HG02852 (cell line): Measurements from ENCODE around the gene ZFR2.
"Not testable (repeated sequence)": the region's sequence is repeated elsewhere in the genome, so short reads cannot be mapped to it uniquely, and the experiment has no call there.

ENCODE experiments used
- ATAC-seq: cut with Tn5 transposase; IDR thresholded peaks from one replicate; pipeline ENCODE4 v1.9.1; 2021; ENCODE audit warnings: mild to moderate bottlenecking, moderate library complexity; ENCODE audit not compliant: unreplicated experiment

Gene ZFR2

DNA sequence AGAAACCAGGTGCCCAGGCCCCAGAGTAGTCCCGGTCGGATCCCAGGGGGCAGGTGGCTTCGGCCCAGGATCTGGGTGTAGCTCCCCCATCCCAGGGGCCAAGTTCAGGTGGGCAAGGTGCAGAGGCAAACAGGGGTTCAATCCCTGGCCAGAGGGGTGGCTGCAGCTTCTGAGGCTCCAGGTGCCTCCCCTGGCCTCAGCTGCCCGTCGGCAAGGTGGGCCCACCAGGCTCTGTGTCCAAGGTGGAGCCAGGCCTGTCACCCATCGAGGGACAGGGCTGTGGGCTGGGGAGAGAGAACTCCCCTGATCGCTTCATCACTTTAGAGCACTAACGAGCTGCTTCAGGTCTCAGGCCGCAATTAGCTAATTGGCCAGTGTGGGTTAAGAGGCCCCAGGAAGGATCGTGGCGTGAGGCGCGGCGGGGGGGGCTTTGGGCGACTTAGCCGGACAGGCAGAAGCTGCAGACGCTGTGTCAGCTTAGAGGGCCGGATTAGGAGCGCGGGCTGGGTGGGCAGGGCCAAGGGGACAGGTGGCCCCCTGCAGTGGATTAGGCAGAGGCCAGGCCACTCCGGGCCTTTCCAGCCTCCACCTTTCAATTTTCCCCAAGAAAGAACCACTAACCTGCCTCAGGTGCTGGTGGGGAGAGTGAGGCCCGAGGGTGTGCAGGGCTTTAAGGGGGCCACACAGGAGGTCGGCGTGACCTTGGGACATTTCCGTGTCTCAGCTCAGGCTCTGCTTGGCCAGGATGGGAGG is 94.0 kb downstream of the ZFR2 start:
- no peak for ATAC-seq

DNA sequence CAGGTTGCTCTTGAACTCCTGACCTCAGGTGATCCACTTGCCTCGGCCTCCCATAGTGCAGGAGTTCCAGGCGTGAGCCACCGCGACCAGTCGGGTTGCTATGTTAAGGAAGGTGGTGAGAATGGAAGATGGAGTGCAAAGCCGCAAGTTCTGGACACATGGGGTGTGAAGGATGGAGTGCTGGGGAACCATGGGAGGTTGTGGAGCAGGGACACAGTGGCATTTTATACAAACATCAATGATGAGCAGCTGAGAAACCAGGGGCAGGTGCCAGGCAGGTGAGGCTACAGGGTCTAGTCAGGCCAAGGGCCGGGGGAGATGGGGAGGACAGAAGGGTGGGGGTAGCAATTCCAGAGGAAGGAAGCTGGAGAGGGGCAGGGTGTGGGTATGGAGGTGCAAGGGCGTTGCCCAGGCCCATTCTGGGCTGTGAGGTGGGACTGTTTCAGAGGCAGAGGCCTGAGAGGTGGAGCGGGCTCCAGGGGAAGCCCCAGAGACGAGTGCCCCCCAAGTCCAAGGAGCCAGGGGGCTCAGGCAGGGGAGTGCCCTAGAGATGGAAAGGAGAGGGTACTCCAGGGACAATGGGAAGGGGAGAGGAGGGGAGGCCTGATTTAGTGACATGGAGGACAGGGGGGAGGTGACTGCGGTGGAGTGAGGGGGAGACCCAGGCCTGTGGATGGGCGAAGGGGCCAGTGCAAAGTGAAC is 94.9 kb downstream of the ZFR2 start:
- no peak for ATAC-seq

DNA sequence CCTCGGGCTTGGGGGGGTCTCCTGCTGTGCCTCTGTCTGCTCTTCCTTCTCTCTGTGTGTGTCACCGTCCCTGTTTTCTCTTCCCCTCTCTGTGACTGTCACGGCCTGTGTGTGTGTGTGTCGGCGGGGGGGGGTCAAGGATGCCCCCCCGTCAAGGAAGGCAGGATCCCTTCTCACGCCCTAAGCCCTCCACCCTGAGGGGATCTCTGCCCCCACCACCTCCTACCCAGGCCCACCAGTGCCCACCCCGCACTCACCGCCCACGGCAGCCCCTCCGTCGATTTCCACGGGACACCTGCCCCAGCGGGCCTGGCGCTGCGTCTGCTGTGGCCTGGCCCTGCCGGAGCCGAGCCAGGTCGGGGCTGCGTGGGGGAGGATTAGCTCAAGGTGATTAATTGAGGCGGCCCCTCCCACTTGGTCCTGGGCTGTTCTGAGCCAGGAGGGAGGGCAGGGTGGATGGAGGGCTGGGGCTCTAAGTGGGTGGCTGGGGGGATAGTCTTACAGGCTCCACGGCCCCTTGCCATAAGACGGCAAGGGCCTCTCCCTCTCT is 96.9 kb downstream of the ZFR2 start, which contains the start of gene RAX2:
RAX2 (minus strand) TSS at position 323 of the 550 bp plus-strand sequence. CDS start 486 bp downstream, outside the sequence.
- no peak for ATAC-seq

DNA sequence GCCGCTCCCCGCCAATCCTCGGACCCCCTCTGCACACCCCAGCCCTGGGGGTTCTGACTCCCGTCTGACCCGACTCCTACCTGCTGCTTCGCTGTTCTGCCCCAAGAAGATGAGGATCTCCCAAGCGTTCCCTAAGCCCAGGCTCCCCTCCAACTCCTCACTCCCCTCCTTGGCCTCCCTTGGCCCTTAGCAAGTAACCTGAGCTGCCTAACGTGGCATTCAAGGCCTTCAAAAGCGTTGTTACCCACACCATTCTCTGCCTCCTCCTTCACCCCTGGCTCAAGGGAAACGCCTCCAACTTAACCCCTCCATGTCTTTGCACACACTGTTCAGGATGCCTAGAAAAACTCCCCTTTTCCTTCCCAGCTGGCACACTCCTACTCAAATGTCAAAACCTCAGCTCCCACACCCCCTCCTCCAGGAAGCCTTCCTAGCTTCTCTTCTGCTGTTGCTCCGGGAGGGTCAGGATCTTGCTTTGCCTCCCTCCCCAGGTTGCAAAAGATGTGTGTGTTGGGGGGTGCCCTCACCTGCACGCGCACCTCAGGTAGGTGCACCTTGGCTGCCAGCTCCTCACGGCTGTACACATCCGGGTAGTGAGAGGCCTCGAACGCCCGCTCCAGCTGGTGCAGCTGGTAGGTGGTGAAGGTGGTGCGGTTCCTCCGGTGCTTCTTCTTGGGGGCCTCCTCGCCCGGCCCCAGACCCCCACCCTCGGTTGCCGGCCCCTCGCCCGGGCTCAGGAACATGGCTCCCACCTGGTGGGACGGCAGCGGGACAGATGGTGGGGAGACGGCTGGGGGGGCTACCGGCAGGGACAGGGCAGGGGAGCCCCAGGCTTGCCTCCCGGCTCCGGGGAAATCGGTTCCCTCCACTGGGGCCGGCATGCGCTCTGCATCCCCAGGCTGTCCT is 97.6 kb downstream of the ZFR2 start:
- ATAC-seq: no peak

DNA sequence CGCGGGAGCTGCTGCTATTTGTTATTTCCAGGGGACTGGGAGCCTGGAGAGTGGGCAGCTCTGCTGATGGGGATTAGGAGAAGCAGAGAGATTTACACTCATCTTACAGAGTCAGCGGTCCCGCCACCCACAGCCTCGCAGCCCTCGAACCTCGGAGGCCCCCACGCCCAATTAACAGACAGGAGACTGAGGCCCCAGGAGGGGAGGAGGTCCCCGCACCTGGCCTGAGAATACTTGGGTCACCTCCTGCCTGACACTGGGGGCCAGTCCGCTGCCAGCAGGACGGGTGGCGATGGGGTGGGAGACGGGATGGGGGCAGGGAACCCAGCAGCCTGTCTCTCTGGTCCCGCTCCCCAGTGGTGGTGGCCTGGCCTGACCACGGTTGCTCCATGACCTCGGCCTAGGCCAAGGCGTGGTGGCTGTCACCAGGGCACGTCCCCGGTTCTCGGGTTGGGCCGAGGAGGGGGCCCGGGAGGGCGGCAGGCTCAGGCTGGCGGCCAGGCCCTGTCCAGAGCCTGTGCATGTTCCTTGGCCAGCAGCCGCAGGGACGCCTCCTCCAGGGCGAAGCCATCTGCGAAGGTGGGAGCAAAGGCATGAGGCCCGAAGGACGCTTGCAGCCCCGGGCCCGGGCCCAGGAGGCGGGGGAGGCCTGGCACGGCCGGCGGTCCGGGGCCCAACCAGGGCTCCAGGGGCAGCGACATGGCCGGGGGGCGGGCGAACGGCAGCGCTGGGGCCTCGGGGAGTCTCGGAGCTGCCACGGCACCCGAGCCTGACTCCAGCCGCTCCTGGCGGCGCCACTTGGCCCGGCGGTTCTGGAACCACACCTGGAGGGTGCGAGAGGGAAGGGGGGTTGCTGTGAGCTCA is 98.5 kb downstream of the ZFR2 start:
- no peak for ATAC-seq

DNA sequence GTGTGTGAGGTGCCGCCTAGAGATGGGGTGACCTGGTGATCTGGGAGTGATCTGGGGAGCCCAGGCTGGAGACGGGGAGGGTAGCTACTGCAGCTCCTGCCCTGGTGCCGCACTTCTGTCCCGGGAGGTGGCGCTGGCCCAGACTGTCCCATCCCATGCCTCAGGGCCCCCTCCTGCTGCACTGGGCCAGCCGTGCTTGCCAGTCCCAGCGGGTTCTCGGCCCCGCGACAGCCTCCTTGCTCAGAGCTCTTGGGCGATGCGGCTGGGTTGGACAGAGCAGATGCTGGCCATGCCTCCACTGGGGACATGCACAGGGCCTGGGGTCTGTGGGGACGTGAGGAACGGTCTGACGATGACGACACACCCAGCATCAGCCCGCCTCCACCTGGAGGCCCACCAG is 99.3 kb downstream of the ZFR2 start:
- no peak for ATAC-seq

DNA sequence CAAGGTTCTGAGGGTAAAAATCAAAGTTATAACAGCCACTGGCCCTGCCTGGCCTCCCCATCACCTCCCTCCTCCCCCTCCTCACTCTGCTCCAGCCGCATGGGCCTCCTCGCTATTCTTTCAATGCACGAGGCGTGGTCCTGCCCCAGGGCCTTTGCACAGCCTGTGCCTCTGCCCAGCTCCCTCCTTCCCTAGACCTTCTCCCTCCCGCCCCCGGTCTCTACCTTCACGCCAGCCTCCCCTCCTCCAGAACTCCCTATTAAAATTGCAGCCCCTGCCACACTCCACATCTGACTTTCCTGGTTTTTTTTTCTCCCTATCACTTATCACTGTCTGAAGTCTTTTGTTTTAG is 100.1 kb downstream of the ZFR2 start:
- ATAC-seq: no peak

DNA sequence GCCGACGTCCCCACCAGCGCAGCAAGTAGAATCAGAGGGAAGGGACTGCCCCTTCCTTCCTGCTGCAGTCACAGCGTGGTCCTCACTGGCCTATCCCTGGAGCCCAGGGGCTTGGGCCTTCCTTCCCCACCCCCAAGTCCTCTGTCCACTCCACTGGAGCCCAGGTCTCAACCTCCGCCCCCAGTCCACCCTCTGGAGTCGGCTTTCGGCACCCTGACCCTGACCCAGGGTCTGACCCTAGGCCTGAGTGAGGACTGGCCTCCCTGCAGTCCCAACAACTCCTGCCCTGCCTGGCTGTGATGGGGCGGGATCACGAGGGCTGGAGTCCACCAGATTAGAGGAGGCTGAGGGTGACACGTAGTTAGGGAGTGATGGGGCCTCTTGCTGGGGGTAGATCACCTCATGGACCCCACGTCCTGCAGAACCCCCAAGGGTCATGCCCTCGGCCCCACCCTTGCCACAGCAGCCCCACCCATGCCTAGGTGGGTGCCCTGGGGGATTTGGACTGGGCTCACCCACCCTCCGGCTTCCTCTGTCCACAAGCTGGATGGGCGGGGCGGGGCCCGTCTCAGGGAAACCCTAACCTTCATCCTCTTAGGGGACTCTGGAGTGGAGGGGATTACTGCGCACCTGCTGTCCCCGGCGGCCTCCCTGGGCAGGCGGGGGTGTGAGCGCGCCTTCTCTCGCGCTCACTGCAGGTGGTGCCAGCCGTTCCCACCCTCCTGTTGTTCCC is 100.7 kb downstream of the ZFR2 start:
- ATAC-seq: no peak

DNA sequence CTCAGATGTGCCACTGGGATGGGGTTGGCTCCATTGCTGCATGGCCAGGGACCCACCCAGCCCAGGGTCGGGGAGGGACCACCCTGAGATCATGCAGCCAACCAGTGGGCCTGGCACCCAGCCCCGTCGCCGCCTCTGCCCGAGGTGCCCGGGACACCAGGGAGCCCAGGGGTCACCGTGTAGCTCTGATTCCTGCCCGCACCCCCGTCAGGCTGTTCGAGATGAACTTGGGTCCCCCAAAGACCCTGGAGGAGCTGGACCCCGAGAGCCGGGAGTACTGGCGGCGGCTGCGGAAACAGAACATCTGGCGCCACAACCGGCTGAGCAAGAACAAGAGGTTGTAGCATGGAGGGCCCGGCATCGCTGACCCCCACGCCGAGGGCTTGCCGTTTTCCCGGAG is 101.8 kb downstream of the ZFR2 start:
- ATAC-seq: no peak

DNA sequence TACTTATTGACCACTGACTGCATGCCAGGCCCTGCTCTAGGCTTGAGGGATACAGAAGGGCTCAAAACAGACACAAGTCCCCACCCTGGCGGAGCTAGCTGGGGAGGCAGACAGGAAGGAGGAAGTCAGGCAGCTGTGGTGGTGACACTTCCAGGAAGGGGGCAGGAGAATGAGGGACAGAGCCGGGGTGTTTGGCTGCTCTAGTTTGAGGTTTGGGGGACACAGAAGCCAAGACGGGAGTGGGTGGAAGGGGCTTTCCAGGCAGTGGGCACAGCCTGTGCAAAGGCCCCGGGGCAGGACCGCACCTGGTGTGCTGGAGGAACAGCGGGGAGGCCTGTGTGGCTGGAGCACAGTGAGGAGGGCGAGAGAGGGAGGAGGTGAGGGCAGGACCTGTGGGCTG is 102.3 kb downstream of the ZFR2 start:
- no peak for ATAC-seq

DNA sequence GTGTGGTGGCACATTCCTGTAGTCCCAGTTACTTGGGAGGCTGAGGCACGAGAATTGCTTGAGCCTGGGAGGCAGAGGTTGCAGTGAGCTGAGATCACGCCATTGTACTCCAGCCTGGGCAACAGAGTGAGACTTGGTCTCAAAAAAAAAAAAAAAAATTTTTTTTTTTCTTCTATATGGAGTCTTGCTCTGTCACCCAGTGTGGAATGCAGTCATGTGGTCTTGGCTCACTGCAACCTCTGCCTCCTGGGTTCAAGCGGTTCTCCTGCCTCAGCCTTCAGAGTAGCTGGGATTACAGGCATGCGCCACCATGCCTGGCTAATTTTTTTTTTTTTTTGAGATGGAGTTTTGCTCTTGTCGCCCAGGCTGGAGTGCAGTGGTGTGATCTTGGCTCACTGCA is 103.1 kb downstream of the ZFR2 start:
- ATAC-seq: not testable (repeated sequence)

DNA sequence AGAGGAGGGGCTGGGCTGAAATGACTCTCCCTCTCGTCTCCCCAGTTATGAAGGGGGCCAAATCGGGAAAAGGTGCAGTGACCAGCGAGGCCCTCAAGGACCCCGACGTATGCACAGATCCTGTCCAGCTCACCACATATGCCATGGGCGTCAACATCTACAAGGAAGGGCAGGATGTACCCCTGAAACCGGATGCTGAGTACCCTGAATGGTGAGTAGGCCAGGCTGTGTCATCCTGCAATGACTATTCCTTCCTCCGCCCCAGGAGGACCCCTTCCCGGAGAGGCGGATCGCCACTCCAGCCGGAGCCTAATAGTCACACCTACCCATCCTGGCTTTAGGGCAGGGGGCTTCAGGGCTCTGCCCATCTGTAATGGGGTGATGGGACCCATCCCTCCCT is 103.7 kb downstream of the ZFR2 start:
- no peak for ATAC-seq

DNA sequence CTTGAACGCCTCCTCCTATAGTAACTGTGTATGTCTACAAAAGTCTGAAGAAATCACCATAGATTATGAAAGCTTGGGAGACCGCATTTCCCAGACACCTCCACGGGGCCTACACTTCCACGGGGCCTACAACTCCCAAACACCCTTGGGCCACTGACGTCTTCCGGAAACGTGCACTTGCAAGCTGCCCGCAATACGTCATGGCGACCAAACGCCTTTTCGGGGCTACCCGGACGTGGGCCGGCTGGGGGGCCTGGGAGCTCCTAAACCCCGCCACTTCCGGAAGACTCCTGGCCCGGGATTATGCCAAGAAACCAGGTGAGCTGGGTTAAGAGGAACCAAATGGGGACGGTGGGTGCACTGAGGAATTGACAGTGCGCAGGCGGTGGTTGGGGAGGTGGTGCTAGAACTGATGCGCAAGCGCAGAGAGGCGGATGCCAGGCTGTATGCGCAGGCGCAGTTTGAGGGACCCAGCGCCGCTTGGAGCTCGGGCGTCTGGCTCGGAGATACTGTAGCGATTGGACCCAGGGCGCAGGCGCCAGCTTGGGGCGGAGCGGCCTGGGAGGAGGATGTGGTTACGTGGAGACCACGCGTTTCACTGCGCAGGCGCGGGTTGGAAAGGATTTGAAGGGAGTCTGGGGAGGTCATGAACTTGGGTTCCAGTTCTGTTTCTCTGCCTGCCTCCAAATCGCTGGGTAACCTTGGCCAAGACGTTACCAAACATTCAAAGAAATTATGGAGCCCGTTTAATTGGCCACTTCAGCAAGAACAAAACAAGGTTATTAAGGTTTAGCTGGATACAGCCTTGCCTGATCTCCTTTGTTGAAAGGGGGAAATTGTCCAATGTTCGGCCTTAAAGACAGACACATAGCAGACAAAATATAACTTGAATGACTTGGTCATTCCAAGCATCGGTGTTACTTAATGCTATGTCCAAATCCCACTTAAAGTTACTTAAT is 106.1 kb downstream of the ZFR2 start, which contains the start of gene MRPL54:
MRPL54 (plus strand) TSS at position 182 of the 959 bp plus-strand sequence; CDS start at position 201, 19 bp downstream.
- ATAC-seq: peak; percentile 75

DNA sequence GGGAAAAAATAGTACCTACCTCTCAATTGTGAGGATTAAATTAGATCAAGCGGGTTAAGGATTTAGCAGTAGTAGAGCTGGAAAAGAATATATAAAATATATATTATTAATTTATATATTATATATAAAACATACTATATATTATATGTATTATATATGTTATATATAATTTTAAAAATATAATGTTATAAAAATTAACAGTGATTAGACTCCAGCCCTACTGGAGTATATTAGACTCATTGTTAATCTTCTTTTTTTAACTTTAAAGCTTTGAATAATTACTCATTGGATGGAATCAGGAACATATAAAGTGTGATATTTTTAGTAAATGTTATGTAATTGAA is 106.7 kb downstream of the ZFR2 start:
- ATAC-seq: no peak

DNA sequence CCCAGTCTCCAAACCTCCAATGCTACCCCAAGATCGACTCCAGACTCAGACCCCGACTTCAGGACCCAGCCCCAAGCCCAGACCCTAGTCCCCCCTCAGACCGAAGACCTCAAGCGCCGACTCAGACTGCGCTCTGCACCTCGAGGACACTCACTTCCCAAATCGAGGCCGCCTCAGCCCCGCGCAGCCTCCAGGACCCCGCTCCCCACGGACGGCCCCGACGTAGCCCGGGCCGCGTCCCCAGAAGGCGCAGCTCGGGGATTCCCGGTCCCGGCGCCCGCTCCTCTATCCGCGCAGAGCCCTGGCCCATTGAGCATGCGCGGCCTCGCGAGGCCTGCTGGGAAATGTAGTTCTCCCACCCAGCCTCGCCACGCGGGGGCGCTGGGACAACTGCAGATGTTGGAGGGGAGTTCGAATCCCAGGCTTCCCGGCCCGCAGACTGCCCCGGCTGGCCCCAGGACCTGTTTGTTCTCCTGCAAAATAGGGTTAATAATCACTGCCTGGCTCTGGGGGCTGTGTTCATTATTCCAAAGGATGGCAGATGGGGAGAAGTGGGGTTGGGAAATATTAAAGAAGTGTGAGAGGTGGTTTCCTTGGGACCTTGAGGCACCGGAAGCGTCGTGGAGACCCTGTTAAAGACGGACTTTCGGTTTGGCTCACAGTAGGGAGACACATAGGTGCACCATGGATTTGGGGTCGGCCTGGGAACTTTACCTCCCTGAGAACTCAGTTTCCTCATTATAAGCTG is 107.3 kb downstream of the ZFR2 start, which contains the start of gene APBA3:
APBA3 (minus strand) TSS at position 311 of the 748 bp plus-strand sequence. CDS start 1,428 bp downstream, outside the sequence.
- ATAC-seq: no peak

DNA sequence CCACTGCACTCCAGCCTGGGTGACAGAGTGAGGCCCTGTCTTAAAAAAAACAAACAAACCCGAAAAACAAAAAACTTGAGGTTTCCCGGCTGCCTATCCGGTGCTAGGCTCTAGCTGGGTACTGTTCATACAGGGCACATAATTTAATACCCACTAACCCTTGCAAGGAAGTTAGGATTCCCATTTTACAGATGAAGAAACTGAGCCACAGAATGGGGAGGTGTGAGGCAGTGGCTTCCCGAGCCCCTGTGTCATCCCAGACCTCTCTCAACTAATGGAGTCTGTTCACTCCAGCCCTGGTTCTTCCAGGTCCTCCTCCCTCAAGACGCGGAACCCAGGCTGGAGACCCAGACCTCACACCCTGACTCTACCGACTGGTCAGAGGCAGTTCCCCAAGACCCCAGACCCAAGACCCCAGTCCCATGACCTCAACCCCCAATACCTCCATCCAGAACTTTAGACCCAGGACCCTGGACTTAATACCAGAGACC is 107.9 kb downstream of the ZFR2 start:
- ATAC-seq: no peak

DNA sequence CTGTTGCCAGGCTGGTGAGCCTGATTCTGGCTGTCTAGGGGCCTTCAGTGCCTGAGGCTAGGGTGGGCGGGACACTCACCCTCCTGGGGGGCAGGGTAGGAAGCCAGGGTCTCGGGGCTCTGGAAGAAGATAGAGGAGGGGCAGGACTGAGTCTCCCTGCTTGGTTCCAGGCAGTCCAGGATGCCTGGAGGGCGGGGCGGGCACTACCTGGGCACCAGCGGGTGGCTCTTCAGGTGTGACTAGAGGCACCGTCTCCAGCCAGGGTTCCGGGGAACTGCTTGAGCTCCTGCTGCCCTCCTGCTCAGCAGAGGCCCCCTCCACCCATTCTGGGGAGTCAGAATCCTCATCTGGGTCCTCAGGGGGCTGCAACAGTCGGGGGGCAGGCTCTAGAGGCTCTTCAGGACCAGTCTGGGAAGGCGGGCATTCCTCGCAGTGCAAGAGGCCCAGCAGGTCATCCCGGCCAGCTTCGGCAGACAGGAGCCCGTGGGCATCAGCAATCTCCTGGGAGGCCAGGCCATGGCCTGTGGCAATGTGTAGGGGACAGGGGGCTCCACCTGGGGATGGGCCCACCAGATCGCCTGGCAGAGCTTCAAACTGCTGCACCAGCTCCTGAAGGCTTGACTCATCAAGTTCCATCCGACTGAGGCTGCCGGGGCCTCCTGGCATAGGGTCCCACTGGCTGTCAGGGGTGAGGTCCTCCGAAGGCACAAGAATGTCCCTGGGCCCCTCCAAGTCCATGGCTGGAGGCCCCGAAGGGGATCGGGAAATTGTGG is 109.2 kb downstream of the ZFR2 start:
- ATAC-seq: no peak
